Smooth muscle cell of trachea (primary cell): Measurements from ENCODE around the gene UNK. TPM values are rescaled to one million over a fixed set of nuclear protein-coding genes. Genes with fewer than 3 reads are reported as not detected.

ENCODE experiments used
- total RNA-seq: library from RNA; depleted of rRNA; stranded (reverse); fragments of >200 nt; gene quantifications from 2 replicates; pipeline ENCODE4 v1.2.1, GENCODE V29; 2014

UNK gene, protein sequence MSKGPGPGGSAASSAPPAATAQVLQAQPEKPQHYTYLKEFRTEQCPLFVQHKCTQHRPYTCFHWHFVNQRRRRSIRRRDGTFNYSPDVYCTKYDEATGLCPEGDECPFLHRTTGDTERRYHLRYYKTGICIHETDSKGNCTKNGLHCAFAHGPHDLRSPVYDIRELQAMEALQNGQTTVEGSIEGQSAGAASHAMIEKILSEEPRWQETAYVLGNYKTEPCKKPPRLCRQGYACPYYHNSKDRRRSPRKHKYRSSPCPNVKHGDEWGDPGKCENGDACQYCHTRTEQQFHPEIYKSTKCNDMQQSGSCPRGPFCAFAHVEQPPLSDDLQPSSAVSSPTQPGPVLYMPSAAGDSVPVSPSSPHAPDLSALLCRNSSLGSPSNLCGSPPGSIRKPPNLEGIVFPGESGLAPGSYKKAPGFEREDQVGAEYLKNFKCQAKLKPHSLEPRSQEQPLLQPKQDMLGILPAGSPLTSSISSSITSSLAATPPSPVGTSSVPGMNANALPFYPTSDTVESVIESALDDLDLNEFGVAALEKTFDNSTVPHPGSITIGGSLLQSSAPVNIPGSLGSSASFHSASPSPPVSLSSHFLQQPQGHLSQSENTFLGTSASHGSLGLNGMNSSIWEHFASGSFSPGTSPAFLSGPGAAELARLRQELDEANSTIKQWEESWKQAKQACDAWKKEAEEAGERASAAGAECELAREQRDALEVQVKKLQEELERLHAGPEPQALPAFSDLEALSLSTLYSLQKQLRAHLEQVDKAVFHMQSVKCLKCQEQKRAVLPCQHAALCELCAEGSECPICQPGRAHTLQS
- total RNA-seq, result 19.0 and 21.5 TPM in 2 replicates

DNA sequence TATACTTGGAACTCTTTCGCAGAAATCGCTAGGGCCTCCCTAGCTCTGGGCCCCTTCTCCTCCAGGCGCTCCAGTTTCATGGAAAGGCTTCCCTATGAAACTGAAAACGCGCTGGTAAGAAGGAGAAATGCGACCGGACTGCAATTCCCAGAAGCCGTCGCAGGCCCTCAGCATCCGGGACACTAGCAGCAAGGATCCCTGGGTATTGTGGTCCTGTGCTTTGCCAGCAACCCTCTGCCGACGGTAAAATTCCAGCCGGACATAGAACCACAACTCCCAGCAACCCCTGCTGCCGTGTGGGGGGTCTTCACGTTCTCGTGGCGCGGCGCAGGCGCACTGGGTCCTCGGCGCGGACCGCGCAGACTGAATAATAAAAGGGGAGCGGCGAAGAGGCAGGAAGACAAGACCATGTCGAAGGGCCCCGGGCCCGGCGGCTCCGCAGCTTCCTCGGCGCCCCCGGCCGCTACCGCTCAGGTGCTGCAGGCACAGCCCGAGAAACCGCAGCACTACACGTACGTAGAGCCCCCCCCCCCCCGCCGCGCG, at the start of gene UNK:
Gene UNK (plus strand): TSS at position 334 of the 543 bp plus-strand sequence. CDS start 75 bp downstream, at position 409.

DNA sequence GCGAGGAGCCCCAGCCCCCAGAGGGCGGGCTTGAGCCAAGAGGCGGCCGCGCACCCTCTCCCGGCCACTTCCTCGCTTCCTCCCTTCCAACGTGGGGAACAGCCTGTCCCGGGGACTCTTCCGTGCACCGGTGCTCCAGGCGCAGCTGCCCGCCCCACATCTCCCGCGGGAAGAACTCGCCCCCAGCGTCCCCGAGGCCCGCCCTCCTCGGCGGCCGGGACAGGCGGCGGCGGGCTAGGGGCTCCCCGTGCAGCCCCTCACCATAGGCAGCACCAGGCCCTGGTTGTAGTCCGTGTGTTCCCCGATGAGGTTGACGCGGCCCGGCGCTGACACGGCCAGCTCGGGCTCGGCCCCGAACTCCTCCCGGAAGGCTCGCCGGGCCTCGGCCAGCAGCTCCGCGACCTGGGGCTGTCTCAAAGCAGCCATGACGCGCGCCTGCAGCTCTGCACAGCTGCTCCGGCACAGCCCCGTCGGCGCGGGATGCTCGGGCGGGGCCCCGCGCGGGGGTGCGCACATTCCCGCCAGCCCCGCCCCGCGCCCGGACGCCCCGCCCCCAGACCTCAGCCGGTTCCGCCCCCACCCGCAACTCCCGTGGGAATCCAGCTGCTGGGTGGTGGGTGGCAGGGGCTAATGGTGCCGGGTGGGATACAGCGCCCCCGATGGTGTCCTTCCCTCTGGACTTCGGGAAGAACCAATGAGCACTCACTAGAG, 19.7 kb upstream of the UNK start, which contains the start of gene GALK1:
Gene GALK1 (minus strand): TSS at position 482 of the 711 bp plus-strand sequence. CDS start 56 bp downstream, at position 426.

DNA sequence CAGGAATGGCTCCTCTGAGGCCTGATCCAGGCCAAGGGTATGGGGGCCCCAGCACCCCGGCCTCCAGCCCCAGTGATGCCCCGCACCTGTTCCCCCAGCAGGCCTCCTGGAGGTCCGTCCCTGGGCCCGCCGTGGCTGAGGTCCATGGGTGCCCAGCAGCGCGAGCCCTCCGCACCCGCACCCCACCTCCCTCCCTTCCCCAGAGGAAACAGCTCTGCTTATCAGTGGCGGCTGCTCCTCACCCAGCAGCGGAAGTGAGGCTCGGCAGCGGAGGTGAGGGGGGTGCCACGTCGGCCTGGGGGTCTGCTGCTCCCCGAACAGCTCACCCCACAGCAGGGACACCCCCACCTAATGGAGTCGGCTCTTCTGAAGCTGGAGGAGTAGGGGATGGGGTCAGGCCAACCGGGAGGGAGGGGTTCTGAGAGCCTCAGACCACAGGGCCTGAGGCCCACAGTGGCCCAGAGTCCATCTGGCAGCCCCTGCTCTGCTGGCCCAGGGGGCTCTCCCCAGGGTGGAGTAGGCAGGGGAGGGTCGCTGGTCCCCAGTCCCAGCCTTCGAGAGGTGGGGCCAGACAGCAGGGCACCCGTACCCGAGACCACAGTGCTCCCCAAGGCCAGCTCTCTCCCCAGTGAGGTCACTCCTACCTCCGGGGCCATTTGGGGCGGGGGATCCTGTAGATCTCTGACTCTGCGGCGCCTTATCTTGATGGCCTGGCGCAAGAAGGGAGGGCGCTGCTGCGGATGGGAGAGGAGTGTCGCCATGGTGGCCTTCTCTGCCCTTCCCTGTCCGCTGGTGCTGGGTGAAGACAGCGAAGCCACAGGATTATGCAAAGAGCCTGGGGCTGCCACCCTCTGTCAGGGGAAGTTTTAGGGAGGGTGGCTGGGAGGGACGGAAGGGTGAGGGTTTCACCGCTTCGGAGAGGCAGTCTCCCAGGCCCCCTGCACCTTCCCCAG, 59.2 kb downstream of the UNK start, which contains the start of gene UNC13D:
Gene UNC13D (minus strand): TSS at position 828 of the 953 bp plus-strand sequence. CDS start 67 bp downstream, at position 761.

DNA sequence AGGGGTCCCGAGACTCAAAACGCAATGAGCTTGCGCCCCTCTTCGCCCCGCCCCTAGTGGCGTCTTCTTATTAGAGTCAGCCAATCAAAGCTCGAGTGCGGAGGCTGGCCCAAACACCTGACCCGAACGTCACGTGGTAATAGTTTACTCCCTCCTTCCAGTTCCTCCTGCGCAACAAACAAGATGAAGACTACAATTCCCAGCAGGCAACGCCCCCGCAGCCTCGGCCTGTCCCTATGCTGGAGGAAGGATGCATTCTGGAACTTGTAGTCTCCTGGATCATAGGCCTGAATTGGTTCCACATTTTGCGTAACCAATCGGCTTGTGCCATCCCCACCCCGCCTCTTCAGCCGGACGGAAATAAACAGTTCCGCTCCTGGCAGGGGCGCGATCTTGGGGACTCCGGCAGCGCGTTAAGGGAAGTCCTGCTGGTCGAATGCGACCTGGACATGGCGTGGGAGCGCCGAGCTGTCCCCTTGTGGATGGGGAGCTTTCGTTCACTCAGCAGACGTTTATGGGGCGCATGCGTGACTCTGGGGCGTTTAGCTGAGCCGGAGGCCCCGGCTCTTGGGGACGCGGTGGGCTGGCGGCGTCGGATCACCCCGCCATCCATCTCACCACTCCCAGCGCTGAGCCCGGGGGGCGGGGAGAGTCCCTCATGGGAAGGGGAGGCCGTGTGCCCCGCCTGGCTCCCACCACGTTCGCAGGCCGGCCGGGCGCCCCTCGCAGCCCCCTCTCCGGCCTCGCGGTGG, 70.9 kb downstream of the UNK start, which contains the start of gene WBP2:
Gene WBP2 (minus strand): TSS at position 26 of the 752 bp plus-strand sequence. CDS start 38 bp downstream, outside the sequence.

Other genes with a start within 250 kb of the UNK start
- 4.1 and 6.1 TPM in 2 replicates for gene MYO15B, start 197.0 kb upstream of the UNK start, total RNA-seq
- 0.29 TPM in 1 of 2 replicates, not detected in the other for gene SMIM5, start 151.4 kb upstream of the UNK start, total RNA-seq
- gene RECQL5, start 117.7 kb upstream of the UNK start, total RNA-seq, result 24.0 and 34.1 TPM in 2 replicates
- 60.5 and 69.4 TPM in 2 replicates for gene SAP30BP, start 117.5 kb upstream of the UNK start, total RNA-seq
- gene ITGB4, start 63.3 kb upstream of the UNK start, total RNA-seq, result 0.50 and 4.2 TPM in 2 replicates
- 52.1 and 58.6 TPM in 2 replicates for gene GALK1, start 19.6 kb upstream of the UNK start, total RNA-seq
- gene UNC13D, start 59.6 kb downstream of the UNK start, total RNA-seq, result 2.3 and 2.8 TPM in 2 replicates
- 32.1 and 45.0 TPM in 2 replicates for gene WBP2, start 70.5 kb downstream of the UNK start, total RNA-seq
- gene TRIM47, start 93.8 kb downstream of the UNK start, total RNA-seq, result 6.4 and 33.7 TPM in 2 replicates
- 13.4 and 30.8 TPM in 2 replicates for gene TRIM65, start 112.1 kb downstream of the UNK start, total RNA-seq
- gene MRPL38, start 120.1 kb downstream of the UNK start, total RNA-seq, result 40.3 and 42.3 TPM in 2 replicates
- 13.2 and 18.2 TPM in 2 replicates for gene FBF1, start 156.2 kb downstream of the UNK start, total RNA-seq
- 54.4 and 59.4 TPM in 2 replicates for gene ACOX1, start 194.4 kb downstream of the UNK start, total RNA-seq
- 14.1 and 14.5 TPM in 2 replicates for gene TEN1, start 194.4 kb downstream of the UNK start, total RNA-seq
- gene CDK3, start 216.0 kb downstream of the UNK start, total RNA-seq, result 1.3 and 1.9 TPM in 2 replicates
- under 0.01 TPM in 1 of 2 replicates, not detected in the other for gene EVPL, start 242.5 kb downstream of the UNK start, total RNA-seq